Activated CD8-positive, alpha-beta T cell treated with anti-CD3 and anti-CD28 coated beads for 36 hours (primary cell): ENCODE results near the gene USP10. TPM values are rescaled to one million over a fixed set of nuclear protein-coding genes. Genes with fewer than 3 reads are reported as not detected.

Source experiments
- ATAC-seq: fragments of 200-7000 bp; cut with Tn5 transposase; one replicate; pipeline ENCODE4 v1.10.0; 2021; ENCODE audit warnings: mild to moderate bottlenecking, moderate library complexity
- CTCF ChIA-PET: fragments of 350-600 bp; sonication (Branson Sonifier 250); formaldehyde crosslinking; loops from one replicate; lab custom pipeline; 2021; ENCODE audit warnings: antibody characterized with exemption; lab: Charles Lee
- POLR2A ChIA-PET: fragments of 350-600 bp; sonication (Branson Sonifier 250); formaldehyde crosslinking; loops from one replicate; lab custom pipeline; 2021; ENCODE audit warnings: antibody characterized with exemption; lab: Charles Lee
- DNase-seq: peaks from one replicate; pipeline ENCODE4 v3.0.0-alpha.2; 2020
- H3K27ac Mint-ChIP-seq: one replicate; pipeline ENCODE4 v1.8.0; 2021; ENCODE audit warnings: mild to moderate bottlenecking, mixed read lengths
- H3K27me3 Mint-ChIP-seq: one replicate; pipeline ENCODE4 v1.8.0; 2021; ENCODE audit warnings: mixed read lengths
- H3K36me3 Mint-ChIP-seq: one replicate; pipeline ENCODE4 v1.8.0; 2021; ENCODE audit warnings: low read depth, mixed read lengths
- H3K4me1 Mint-ChIP-seq: one replicate; pipeline ENCODE4 v1.8.0; 2021; ENCODE audit warnings: low read depth, mixed read lengths
- H3K4me3 Mint-ChIP-seq: one replicate; pipeline ENCODE4 v1.8.0; 2021; ENCODE audit warnings: mild to moderate bottlenecking, moderate library complexity, mixed read lengths
- H3K9me3 Mint-ChIP-seq: one replicate; pipeline ENCODE4 v1.8.0; 2021; ENCODE audit warnings: mixed read lengths
- CTCF ChIP-seq: fragments of 200-600 bp; IDR thresholded peaks from one replicate; pipeline ENCODE4 v1.8.0; 2022; ENCODE audit warnings: antibody characterized with exemption, mild to moderate bottlenecking
- intact Hi-C: fragments of 100-400 bp; cut with micrococcal nuclease; formaldehyde crosslinking; loops from one replicate; pipeline ENCODE4 v1.10.0; 2022
- total RNA-seq, 2 experiments: library from RNA; stranded (reverse); gene quantifications; one replicate each; pipeline ENCODE4 v1.2.3, GENCODE V29; 2021

USP10 gene
- total RNA-seq, 2 experiments from 2014 or later, result 116 TPM

GRCh38 chr16:84754353-84754856 is 54.6 kb downstream of the USP10 start:
- peaks cover 18% of the 10 kb centered on the region for H3K36me3 Mint-ChIP-seq
- ATAC-seq (peak; percentile 84), DNase-seq (peak; percentile 78)
- peak; percentile 89 for TF ChIP-seq CTCF
- H3K27ac Mint-ChIP-seq, result peak overlapping the region; percentile 13
- ChIA-PET CTCF (interaction anchor here (0.6 to 8.6 kb wide), 39 partner anchors 8 to 251 kb away, joined by 3 to 151 read pairs (median 4); partner anchors contain the start of gene CRISPLD2), POLR2A (interaction anchor here (0.6 to 1.6 kb wide), 5 partner anchors 12 to 89 kb away, joined by 3 to 5 read pairs (median 3); no protein-coding TSS in a partner anchor)
- no peak overlapping the region for H3K4me3 Mint-ChIP-seq
- H3K27me3 Mint-ChIP-seq, result no peaks in the 10 kb centered on the region
- no peaks in the 10 kb centered on the region for H3K9me3 Mint-ChIP-seq
- H3K4me1 Mint-ChIP-seq, result peaks cover 83% of the 10 kb centered on the region
- intact Hi-C loops, result loop anchor here (5.0 kb wide), 2 partner anchors 198 to 213 kb away; no protein-coding TSS in a partner anchor

GRCh38 chr16:84754956-84755672 is 55.3 kb downstream of the USP10 start:
- intact Hi-C loops, result loop anchor here (5.0 kb wide), 2 partner anchors 197 to 212 kb away; no protein-coding TSS in a partner anchor
- H3K27me3 Mint-ChIP-seq, result no peaks in the 10 kb centered on the region
- ChIA-PET POLR2A (interaction anchor here (0.6 to 1.5 kb wide), 3 partner anchors 12 to 25 kb away, joined by 3 to 5 read pairs (median 3); no protein-coding TSS in a partner anchor), CTCF (interaction anchor here (0.6 to 8.6 kb wide), 31 partner anchors 8 to 252 kb away, joined by 3 to 151 read pairs (median 4); partner anchors contain the start of gene CRISPLD2)
- H3K27ac Mint-ChIP-seq, result peak overlapping the region; percentile 36
- no peak for DNase-seq
- no peak for TF ChIP-seq CTCF
- peaks cover 23% of the 10 kb centered on the region for H3K36me3 Mint-ChIP-seq
- H3K9me3 Mint-ChIP-seq, result no peaks in the 10 kb centered on the region
- no peak overlapping the region for H3K4me3 Mint-ChIP-seq
- peaks cover 80% of the 10 kb centered on the region for H3K4me1 Mint-ChIP-seq
- ATAC-seq, result no peak

- no peak overlapping the region for H3K27ac Mint-ChIP-seq
- POLR2A ChIA-PET, result interaction anchor here (1.1 kb wide), 1 partner anchor 288 kb away, joined by 3 read pairs; no protein-coding TSS in a partner anchor
- no peaks in the 10 kb centered on the region for H3K9me3 Mint-ChIP-seq
- DNase-seq (no peak), ATAC-seq (no peak)
- H3K4me1 Mint-ChIP-seq, result peaks cover 62% of the 10 kb centered on the region
- CTCF ChIA-PET, result interaction anchor here (0.8 to 5.4 kb wide), 5 partner anchors 9 to 197 kb away, joined by 3 to 29 read pairs (median 10); no protein-coding TSS in a partner anchor
- peaks cover 34% of the 10 kb centered on the region for H3K36me3 Mint-ChIP-seq
- intact Hi-C loops, result no loop called here
- no peak for TF ChIP-seq CTCF
- no peaks in the 10 kb centered on the region for H3K27me3 Mint-ChIP-seq
- H3K4me3 Mint-ChIP-seq, result no peak overlapping the region
These were observed 57.0 kb downstream of the USP10 start for GRCh38 chr16:84756830-84757229.

GRCh38 chr16:84758627-84759026 is 58.8 kb downstream of the USP10 start:
- Mint-ChIP-seq H3K9me3 (no peaks in the 10 kb centered on the region), H3K27ac (peak overlapping the region; percentile 11), H3K36me3 (peaks cover 34% of the 10 kb centered on the region), H3K4me1 (peaks cover 47% of the 10 kb centered on the region), H3K4me3 (no peak overlapping the region), H3K27me3 (no peaks in the 10 kb centered on the region)
- no peak for TF ChIP-seq CTCF
- no peak for DNase-seq
- ChIA-PET POLR2A (no interaction called here), CTCF (interaction anchor here (0.9 to 3.6 kb wide), 7 partner anchors 10 to 212 kb away, joined by 3 to 20 read pairs (median 7); no protein-coding TSS in a partner anchor)
- ATAC-seq, result no peak
- intact Hi-C loops, result no loop called here
